HL-60 (cell line): ENCODE results near the gene FCN3.

Experiments used
- GABPA ChIP-seq: IDR thresholded peaks from 2 replicates; pipeline ENCODE4 v1.6.1; 2012; ENCODE audit warnings: low read depth
- POLR2AphosphoS5 ChIP-seq: IDR thresholded peaks from 2 replicates; pipeline ENCODE4 v1.6.1; 2012; ENCODE audit warnings: low read depth
- REST ChIP-seq: IDR thresholded peaks from 2 replicates; pipeline ENCODE4 v1.6.1; 2012; ENCODE audit warnings: low read depth; ENCODE audit not compliant: insufficient replicate concordance
- SPI1 ChIP-seq: IDR thresholded peaks from 2 replicates; pipeline ENCODE4 v1.6.1; 2012; ENCODE audit warnings: low read depth, mild to moderate bottlenecking, borderline replicate concordance
- TF ChIP-seq, protein P1 (sequence below): IDR thresholded peaks from one replicate; pipeline ENCODE4 v1.5.1; 2011; ENCODE audit warnings: low read length, control low read depth, inconsistent platforms; ENCODE audit not compliant: insufficient read depth

DNA sequence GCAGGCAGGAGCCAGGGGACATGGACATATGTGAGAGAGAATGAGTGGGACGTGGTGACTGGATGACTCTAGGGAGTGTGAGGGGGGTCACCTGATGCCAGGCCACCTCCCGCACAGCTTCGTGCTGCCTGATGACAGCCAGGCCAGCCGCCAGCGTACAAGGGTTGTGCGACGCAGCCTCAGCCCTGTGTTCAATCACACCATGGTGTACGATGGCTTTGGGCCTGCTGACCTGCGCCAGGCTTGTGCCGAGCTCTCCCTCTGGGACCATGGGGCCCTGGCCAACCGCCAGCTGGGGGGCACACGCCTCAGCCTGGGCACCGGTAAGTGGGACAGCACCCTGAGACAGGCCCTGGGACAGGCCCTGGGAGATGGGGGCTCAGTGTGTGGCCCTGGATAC, 21.5 kb downstream of the FCN3 start:
- TF ChIP-seq, protein P1, sequence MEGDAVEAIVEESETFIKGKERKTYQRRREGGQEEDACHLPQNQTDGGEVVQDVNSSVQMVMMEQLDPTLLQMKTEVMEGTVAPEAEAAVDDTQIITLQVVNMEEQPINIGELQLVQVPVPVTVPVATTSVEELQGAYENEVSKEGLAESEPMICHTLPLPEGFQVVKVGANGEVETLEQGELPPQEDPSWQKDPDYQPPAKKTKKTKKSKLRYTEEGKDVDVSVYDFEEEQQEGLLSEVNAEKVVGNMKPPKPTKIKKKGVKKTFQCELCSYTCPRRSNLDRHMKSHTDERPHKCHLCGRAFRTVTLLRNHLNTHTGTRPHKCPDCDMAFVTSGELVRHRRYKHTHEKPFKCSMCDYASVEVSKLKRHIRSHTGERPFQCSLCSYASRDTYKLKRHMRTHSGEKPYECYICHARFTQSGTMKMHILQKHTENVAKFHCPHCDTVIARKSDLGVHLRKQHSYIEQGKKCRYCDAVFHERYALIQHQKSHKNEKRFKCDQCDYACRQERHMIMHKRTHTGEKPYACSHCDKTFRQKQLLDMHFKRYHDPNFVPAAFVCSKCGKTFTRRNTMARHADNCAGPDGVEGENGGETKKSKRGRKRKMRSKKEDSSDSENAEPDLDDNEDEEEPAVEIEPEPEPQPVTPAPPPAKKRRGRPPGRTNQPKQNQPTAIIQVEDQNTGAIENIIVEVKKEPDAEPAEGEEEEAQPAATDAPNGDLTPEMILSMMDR: no peak
- 0 out of 2 replicates have a peak, but pooled peaks have one; percentile 25 for TF ChIP-seq POLR2AphosphoS5
- no peak for TF ChIP-seq GABPA
- no peak for TF ChIP-seq REST
- no peak for TF ChIP-seq SPI1
